ENCODE data around the gene KIF21A. TPM values are rescaled to one million over a fixed set of nuclear protein-coding genes. Genes with fewer than 3 reads are reported as not detected.
"Not testable (repeated sequence)": the region's sequence is repeated elsewhere in the genome, so short reads cannot be mapped to it uniquely, and the experiment has no call there.

The KIF21A gene, protein sequence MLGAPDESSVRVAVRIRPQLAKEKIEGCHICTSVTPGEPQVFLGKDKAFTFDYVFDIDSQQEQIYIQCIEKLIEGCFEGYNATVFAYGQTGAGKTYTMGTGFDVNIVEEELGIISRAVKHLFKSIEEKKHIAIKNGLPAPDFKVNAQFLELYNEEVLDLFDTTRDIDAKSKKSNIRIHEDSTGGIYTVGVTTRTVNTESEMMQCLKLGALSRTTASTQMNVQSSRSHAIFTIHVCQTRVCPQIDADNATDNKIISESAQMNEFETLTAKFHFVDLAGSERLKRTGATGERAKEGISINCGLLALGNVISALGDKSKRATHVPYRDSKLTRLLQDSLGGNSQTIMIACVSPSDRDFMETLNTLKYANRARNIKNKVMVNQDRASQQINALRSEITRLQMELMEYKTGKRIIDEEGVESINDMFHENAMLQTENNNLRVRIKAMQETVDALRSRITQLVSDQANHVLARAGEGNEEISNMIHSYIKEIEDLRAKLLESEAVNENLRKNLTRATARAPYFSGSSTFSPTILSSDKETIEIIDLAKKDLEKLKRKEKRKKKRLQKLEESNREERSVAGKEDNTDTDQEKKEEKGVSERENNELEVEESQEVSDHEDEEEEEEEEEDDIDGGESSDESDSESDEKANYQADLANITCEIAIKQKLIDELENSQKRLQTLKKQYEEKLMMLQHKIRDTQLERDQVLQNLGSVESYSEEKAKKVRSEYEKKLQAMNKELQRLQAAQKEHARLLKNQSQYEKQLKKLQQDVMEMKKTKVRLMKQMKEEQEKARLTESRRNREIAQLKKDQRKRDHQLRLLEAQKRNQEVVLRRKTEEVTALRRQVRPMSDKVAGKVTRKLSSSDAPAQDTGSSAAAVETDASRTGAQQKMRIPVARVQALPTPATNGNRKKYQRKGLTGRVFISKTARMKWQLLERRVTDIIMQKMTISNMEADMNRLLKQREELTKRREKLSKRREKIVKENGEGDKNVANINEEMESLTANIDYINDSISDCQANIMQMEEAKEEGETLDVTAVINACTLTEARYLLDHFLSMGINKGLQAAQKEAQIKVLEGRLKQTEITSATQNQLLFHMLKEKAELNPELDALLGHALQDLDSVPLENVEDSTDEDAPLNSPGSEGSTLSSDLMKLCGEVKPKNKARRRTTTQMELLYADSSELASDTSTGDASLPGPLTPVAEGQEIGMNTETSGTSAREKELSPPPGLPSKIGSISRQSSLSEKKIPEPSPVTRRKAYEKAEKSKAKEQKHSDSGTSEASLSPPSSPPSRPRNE (N-terminal part only)
- 47.1 TPM for polyA plus RNA-seq (2013, experiment 1 of 4)
- 41.6 TPM for polyA plus RNA-seq (2013, experiment 2 of 4)
- 56.3 TPM for polyA plus RNA-seq (2013, experiment 3 of 4)
- polyA plus RNA-seq (2013, experiment 4 of 4): 54.8 TPM

DNA sequence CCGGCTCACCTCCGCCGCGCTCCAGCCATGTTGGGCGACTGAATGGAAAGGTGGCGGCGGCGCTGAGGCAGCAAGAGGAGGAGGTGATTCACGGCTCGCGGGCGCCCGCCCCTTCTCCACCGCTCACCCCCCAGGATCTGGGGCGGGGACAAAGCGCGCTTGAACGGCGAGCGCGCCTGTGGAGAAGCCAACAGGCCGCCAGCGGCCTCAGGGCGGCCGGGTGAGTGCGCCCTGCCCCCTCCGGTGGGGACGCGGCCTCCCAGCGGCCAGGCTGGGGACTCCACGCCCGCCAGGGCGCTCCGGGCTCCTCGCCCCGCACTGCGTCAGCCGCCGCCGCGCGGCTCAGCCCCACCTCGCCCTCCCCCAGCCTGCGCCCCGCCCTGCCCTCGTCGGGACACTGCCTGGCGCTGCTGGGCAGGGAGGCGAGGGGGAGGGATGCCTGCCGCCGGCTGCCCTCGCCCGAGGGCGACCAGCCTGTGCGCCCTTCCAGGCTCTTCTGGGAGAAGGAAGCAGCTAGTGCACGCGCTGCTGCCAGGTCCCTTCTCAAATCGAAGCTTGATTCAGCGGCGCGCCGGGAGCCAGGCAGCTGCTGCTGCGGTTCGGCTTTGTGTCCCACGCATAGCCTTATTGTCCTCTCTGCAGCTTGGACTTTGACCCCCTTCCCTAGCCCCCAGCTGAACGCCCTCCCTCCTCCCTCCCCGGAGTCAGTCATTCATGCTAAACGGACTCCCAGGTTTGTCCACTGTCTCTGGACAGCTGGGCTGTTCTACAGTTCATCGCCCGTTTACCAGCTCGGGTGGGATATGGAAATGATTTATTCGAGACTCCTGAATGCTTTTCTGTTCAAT is at the start of gene KIF21A:
Gene KIF21A, minus strand, starts transcription at position 40 of the 848 bp plus-strand sequence. CDS start 150 bp downstream, outside the sequence.
- Histone ChIP-seq H3K4me3 (ENCODE audit: insufficient read depth, low read depth, low read length) (peak within 1 kb of the TSS; percentile 91), H3K27ac (ENCODE audit: insufficient read depth, low read depth, low read length, poor library complexity, severe bottlenecking) (peak within 1 kb of the TSS; percentile 98), H3K36me3 (ENCODE audit: control insufficient read depth, insufficient read depth, low read length) (no peaks in the 10 kb centered on the region), H3K4me1 (ENCODE audit: control insufficient read depth, insufficient read depth, low read length) (peaks cover 19% of the 10 kb centered on the region), H3K27me3 (ENCODE audit: control insufficient read depth, insufficient read depth, low read length, poor library complexity, severe bottlenecking) (no peaks in the 10 kb centered on the region), H3K9me3 (ENCODE audit: control insufficient read depth, low read length) (no peaks in the 10 kb centered on the region)
- 2 to 3% methylated on average over 72 of the region's 72 CpGs for WGBS, 2 experiments

DNA sequence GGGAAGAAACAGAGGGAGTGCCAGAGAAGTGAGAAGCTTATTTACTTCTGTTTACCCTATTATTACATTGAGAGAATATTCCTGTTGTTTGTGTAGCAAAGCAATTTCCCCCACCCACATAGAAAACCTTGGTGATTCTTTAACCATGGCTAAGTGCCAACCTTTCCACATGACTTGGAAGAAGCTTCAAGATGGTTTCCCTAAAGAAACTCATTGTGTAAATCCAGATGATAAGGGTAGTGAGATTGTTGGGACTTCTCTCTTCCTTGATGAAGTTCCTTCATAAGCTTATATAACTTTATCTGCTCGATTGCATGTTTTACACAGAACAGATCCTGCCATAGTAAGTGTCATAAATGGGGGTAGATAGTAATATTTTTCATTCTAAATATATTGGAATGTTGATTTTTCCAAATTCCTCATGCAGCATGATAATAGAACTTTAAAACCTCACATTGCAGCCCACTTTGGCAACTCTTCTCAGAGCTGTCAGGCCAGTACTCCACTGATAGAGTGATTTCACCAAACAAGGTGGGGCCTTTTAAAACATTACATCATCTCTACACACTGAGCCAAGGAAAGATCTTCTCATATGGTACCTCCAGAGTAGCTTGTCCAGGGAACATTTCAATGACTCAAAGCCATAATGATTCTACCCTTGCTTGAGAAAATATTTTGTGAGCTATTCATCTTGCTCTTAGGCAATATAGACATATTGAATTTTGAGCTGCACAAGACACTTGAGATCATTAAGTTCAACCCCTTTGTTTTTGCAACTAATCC is 47.8 kb upstream of the KIF21A start:
- Histone ChIP-seq H3K27me3 (ENCODE audit: control insufficient read depth, insufficient read depth, low read length, poor library complexity, severe bottlenecking) (no peaks in the 10 kb centered on the region), H3K36me3 (ENCODE audit: control insufficient read depth, insufficient read depth, low read length) (no peaks in the 10 kb centered on the region), H3K4me3 (ENCODE audit: insufficient read depth, low read depth, low read length) (no peak overlapping the region), H3K9me3 (ENCODE audit: control insufficient read depth, low read length) (no peaks in the 10 kb centered on the region), H3K27ac (ENCODE audit: insufficient read depth, low read depth, low read length, poor library complexity, severe bottlenecking) (no peak overlapping the region), H3K4me1 (ENCODE audit: control insufficient read depth, insufficient read depth, low read length) (no peaks in the 10 kb centered on the region)
- no CpG with 5 or more reads among the region's 1 CpG for WGBS, 2 experiments

DNA sequence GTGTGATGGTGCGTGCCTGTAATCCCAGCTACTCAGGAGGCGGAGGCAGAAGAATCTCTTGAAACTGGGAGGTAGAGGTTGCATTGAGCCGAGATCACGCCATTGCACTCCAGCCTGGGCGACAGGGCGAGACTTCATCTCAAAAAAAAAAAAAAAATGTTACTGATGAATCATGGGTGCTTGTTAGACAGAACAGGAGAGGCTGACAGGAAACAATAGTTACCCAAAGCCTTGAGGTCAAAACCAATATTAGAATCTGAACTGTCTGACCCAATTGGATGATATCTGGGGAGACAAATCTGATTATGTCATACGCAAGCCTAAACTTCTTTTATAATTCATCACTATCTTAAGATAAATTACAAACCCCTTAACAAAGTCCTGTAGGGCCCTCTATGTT is 40.7 kb upstream of the KIF21A start:
- Histone ChIP-seq H3K27ac (ENCODE audit: insufficient read depth, low read depth, low read length, poor library complexity, severe bottlenecking) (no peak overlapping the region), H3K27me3 (ENCODE audit: control insufficient read depth, insufficient read depth, low read length, poor library complexity, severe bottlenecking) (no peaks in the 10 kb centered on the region), H3K4me1 (ENCODE audit: control insufficient read depth, insufficient read depth, low read length) (peaks cover 2% of the 10 kb centered on the region), H3K4me3 (ENCODE audit: insufficient read depth, low read depth, low read length) (no peak overlapping the region), H3K36me3 (ENCODE audit: control insufficient read depth, insufficient read depth, low read length) (no peaks in the 10 kb centered on the region), H3K9me3 (ENCODE audit: control insufficient read depth, low read length) (no peaks in the 10 kb centered on the region)
- WGBS, 2 experiments: 89 to 93% methylated on average over 7 of the region's 7 CpGs

DNA sequence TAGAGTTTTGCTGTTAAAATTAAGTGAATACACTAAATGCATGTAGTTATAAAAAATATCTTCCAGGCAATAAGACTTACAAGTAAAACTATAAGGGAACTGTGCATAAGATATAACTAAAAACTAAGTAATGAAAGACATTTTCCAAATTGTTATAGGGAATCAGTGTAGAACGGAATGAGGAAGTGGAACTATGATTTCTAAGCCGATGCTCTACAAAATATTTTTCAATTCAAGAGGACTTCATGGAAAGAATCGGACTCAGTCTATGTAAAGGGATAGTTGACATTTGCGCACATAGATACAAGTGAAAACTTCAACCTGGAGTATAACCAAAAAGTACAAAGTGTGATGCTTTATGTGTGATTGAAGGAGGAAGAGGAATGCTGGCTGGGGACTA is 40.1 kb upstream of the KIF21A start:
- H3K4me3 ChIP-seq (ENCODE audit: insufficient read depth, low read depth, low read length): no peak overlapping the region
- H3K36me3 ChIP-seq (ENCODE audit: control insufficient read depth, insufficient read depth, low read length): no peaks in the 10 kb centered on the region
- peaks cover 2% of the 10 kb centered on the region for H3K4me1 ChIP-seq (ENCODE audit: control insufficient read depth, insufficient read depth, low read length)
- H3K9me3 ChIP-seq (ENCODE audit: control insufficient read depth, low read length): no peaks in the 10 kb centered on the region
- no peaks in the 10 kb centered on the region for H3K27me3 ChIP-seq (ENCODE audit: control insufficient read depth, insufficient read depth, low read length, poor library complexity, severe bottlenecking)
- 96 to 100% methylated on average over 4 of the region's 4 CpGs for WGBS, 2 experiments
- H3K27ac ChIP-seq (ENCODE audit: insufficient read depth, low read depth, low read length, poor library complexity, severe bottlenecking): no peak overlapping the region

DNA sequence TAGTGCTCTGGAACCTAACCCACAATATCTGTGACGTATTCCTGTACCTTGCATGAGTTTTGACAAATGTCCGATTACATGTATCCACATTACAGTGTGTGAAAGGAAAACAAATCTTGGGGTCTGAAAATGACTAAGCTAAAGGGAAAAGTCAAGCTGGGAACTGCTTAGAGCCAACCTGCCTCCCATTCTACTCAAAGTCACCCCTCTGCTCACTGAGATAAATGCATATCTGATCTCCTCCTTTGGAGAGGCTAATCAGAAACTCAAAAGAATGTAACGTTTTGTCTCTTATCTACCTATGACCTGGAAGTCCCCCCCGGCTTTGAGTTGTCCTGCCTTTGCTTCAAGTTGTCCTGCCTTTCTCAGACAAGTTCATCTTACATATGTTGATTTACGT is 34.0 kb upstream of the KIF21A start:
- Histone ChIP-seq H3K27me3 (ENCODE audit: control insufficient read depth, insufficient read depth, low read length, poor library complexity, severe bottlenecking) (no peaks in the 10 kb centered on the region), H3K9me3 (ENCODE audit: control insufficient read depth, low read length) (no peaks in the 10 kb centered on the region), H3K4me1 (ENCODE audit: control insufficient read depth, insufficient read depth, low read length) (no peaks in the 10 kb centered on the region), H3K27ac (ENCODE audit: insufficient read depth, low read depth, low read length, poor library complexity, severe bottlenecking) (no peak overlapping the region), H3K4me3 (ENCODE audit: insufficient read depth, low read depth, low read length) (no peak overlapping the region), H3K36me3 (ENCODE audit: control insufficient read depth, insufficient read depth, low read length) (no peaks in the 10 kb centered on the region)
- 89 to 93% methylated on average over 5 of the region's 5 CpGs for WGBS, 2 experiments

DNA sequence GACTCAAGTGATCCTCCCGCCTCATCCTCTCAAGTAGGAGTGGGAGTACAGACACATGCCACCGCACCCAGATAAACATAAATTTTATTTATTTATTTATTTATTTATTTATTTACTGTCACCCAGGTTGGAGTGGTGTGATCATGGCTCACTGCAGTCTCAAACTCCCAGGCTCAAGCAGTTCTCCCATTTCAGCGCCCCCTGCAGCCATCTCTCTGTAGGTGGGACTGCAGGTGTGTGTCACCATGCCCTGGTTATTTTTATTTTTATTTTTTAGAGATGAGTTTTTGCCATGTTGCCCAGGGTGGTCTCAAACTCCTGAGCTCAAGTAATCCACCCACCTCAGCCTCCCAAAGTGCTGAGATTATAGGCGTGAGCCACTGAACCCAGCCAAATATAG is 33.2 kb upstream of the KIF21A start:
- no peaks in the 10 kb centered on the region for H3K9me3 ChIP-seq (ENCODE audit: control insufficient read depth, low read length)
- H3K27me3 ChIP-seq (ENCODE audit: control insufficient read depth, insufficient read depth, low read length, poor library complexity, severe bottlenecking): no peaks in the 10 kb centered on the region
- no peaks in the 10 kb centered on the region for H3K36me3 ChIP-seq (ENCODE audit: control insufficient read depth, insufficient read depth, low read length)
- H3K4me1 ChIP-seq (ENCODE audit: control insufficient read depth, insufficient read depth, low read length): no peaks in the 10 kb centered on the region
- no peak overlapping the region for H3K4me3 ChIP-seq (ENCODE audit: insufficient read depth, low read depth, low read length)
- WGBS, 2 experiments: 86 to 96% methylated on average over 3 of the region's 4 CpGs
- no peak overlapping the region for H3K27ac ChIP-seq (ENCODE audit: insufficient read depth, low read depth, low read length, poor library complexity, severe bottlenecking)

DNA sequence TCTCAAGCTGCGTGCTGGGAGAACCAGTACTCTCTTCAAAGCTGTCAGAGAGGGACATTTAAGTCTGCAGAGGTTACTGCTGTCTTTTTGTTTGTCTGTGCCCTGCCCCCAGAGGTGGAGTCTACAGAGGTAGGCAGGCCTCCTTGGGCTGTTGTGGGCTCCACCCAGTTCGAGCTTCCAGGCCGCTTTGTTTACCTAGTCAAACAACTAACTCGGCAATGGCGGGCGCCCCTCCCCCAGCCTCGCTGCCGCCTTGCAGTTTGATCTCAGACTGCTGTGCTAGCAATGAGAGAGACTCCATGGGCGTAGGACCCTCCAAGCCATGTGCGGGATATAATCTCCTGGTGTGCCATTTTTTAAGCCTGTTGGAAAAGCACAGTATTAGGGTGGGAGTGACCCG is 32.2 kb upstream of the KIF21A start:
- WGBS, 2 experiments: 87 to 96% methylated on average over 11 of the region's 11 CpGs
- H3K27me3 ChIP-seq (ENCODE audit: control insufficient read depth, insufficient read depth, low read length, poor library complexity, severe bottlenecking); H3K27ac ChIP-seq (ENCODE audit: insufficient read depth, low read depth, low read length, poor library complexity, severe bottlenecking): not testable (repeated sequence)

DNA sequence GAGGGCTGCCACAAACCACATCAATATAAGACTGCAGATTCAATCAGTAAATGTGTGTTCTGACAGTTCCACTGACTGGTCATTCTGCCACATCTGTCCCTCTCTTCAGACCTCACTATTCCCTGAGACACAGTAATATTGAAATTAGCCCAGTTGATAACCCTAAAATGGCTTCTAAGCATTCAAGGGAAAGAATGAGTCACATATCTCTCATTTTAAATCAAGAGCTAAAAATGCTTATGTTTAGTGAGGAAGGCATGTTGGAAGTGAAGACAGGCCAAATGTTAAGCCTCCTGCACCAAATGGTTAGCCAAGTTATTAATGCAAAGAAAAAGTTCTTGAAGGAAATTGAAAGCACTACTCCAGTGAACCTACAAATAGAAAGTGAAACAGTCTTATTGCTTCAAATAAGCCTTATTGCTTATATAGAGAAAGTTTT is 24.5 kb upstream of the KIF21A start:
- no peak overlapping the region for H3K27ac ChIP-seq (ENCODE audit: insufficient read depth, low read depth, low read length, poor library complexity, severe bottlenecking)
- no peak overlapping the region for H3K4me3 ChIP-seq (ENCODE audit: insufficient read depth, low read depth, low read length)
- no peaks in the 10 kb centered on the region for H3K4me1 ChIP-seq (ENCODE audit: control insufficient read depth, insufficient read depth, low read length)
- no peaks in the 10 kb centered on the region for H3K36me3 ChIP-seq (ENCODE audit: control insufficient read depth, insufficient read depth, low read length)
- H3K9me3 ChIP-seq (ENCODE audit: control insufficient read depth, low read length): no peaks in the 10 kb centered on the region
- H3K27me3 ChIP-seq (ENCODE audit: control insufficient read depth, insufficient read depth, low read length, poor library complexity, severe bottlenecking): no peaks in the 10 kb centered on the region

More for the DNA sequence above, 32.2 kb upstream of the KIF21A start:
- H3K9me3 ChIP-seq (ENCODE audit: control insufficient read depth, low read length); H3K36me3 ChIP-seq (ENCODE audit: control insufficient read depth, insufficient read depth, low read length); H3K4me3 ChIP-seq (ENCODE audit: insufficient read depth, low read depth, low read length); H3K4me1 ChIP-seq (ENCODE audit: control insufficient read depth, insufficient read depth, low read length): not testable (repeated sequence)

All from ectodermal cell (in vitro differentiated cells).